NCI-H146 treated with DMSO at 0.1 percent for 48 hours (cell line): ENCODE results near the gene SHLD1.
"Not testable (repeated sequence)": the region's sequence is repeated elsewhere in the genome, so short reads cannot be mapped to it uniquely, and the experiment has no call there.

ENCODE experiments used
- DNase-seq: peaks from one replicate; lab custom pipeline; 2025; ENCODE audit not compliant: unreplicated experiment; lab: John Stamatoyannopoulos, UW

SHLD1 gene

GRCh38 chr20:5749952-5750779, at the start of gene SHLD1:
SHLD1 (plus strand) TSS chr20:5750401; CDS start chr20:5772866, 22,465 bp downstream.
- peak; percentile 90 for DNase-seq

GRCh38 chr20:5702339-5702738, 47.9 kb upstream of the SHLD1 start:
- not testable (repeated sequence) for DNase-seq

GRCh38 chr20:5703681-5704101, 46.5 kb upstream of the SHLD1 start:
- DNase-seq, result peak; percentile 30

- peak; percentile 20 for DNase-seq
Observed at GRCh38 chr20:5705827-5706226, 44.4 kb upstream of the SHLD1 start.

GRCh38 chr20:5706797-5707196, 43.4 kb upstream of the SHLD1 start:
- DNase-seq, result no peak

GRCh38 chr20:5710551-5710950, 39.6 kb upstream of the SHLD1 start:
- DNase-seq, result no peak

GRCh38 chr20:5714261-5715041, 35.8 kb upstream of the SHLD1 start:
- peak; percentile 32 for DNase-seq

GRCh38 chr20:5715071-5715841, 34.9 kb upstream of the SHLD1 start:
- DNase-seq, result no peak

GRCh38 chr20:5716953-5717352, 33.2 kb upstream of the SHLD1 start:
- DNase-seq, result no peak

GRCh38 chr20:5718896-5719595, 31.2 kb upstream of the SHLD1 start:
- DNase-seq, result no peak

GRCh38 chr20:5719861-5720403, 30.3 kb upstream of the SHLD1 start:
- no peak for DNase-seq

- DNase-seq, result no peak
Observed at GRCh38 chr20:5720696-5721095, 29.5 kb upstream of the SHLD1 start.

- DNase-seq, result not testable (repeated sequence)
Observed at GRCh38 chr20:5721356-5721755, 28.8 kb upstream of the SHLD1 start.

GRCh38 chr20:5722927-5723326, 27.3 kb upstream of the SHLD1 start:
- no peak for DNase-seq

GRCh38 chr20:5725183-5725463, 25.1 kb upstream of the SHLD1 start:
- DNase-seq, result not testable (repeated sequence)

GRCh38 chr20:5727018-5727515, 23.1 kb upstream of the SHLD1 start:
- DNase-seq, result no peak

- no peak for DNase-seq
Observed at GRCh38 chr20:5729348-5729747, 20.9 kb upstream of the SHLD1 start.

GRCh38 chr20:5730131-5730530, 20.1 kb upstream of the SHLD1 start:
- no peak for DNase-seq

- DNase-seq, result no peak
Observed at GRCh38 chr20:5731753-5732366, 18.3 kb upstream of the SHLD1 start.

- DNase-seq, result no peak
Observed at GRCh38 chr20:5734602-5735001, 15.6 kb upstream of the SHLD1 start.
